MV-4-11 (cell line): Measurements from ENCODE around the gene KRTAP5-3.
A peak's percentile ranks its signal among the peaks of the same experiment; 100 is the strongest.
"Not testable (repeated sequence)": the region's sequence is repeated elsewhere in the genome, so short reads cannot be mapped to it uniquely, and the experiment has no call there.

Experiments
- DNase-seq: peaks from one replicate; lab custom pipeline; 2025; lab: John Stamatoyannopoulos, UW

Gene KRTAP5-3

DNA sequence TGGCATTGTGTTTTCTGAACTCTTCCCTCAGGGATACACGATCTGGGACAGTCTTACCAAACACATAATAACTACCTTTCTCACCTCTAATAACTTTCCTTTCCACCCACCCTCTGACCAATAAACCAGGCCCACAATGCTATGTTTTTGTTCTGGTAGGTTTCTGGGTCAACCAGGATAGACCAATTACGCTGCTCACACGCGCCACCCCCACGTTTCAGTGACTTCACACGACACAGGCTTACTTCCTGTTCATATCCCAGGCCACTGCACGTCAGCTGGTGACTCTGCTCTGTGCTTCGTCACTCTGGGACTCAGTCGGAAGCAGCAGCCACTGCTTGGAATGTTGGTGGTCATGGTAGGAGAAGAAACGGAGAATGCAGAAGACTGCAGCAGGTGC, 11.2 kb upstream of the KRTAP5-3 start:
- no peak for DNase-seq

GRCh38 chr11:1618231-1618630, 10.0 kb upstream of the KRTAP5-3 start:
- no peak for DNase-seq

GRCh38 chr11:1607901-1608300, 362 bp downstream of the KRTAP5-3 start:
- not testable (repeated sequence) for DNase-seq

- DNase-seq: not testable (repeated sequence)
Observed at GRCh38 chr11:1607156-1607845, 962 bp downstream of the KRTAP5-3 start.

GRCh38 chr11:1605923-1606322, 2.3 kb downstream of the KRTAP5-3 start:
- DNase-seq: peak; percentile 69

GRCh38 chr11:1604711-1605110, 3.6 kb downstream of the KRTAP5-3 start:
- no peak for DNase-seq

- no peak for DNase-seq
Observed at GRCh38 chr11:1604181-1604580, 4.1 kb downstream of the KRTAP5-3 start.

- DNase-seq: no peak
Observed at GRCh38 chr11:1603629-1604028, 4.6 kb downstream of the KRTAP5-3 start.

DNA sequence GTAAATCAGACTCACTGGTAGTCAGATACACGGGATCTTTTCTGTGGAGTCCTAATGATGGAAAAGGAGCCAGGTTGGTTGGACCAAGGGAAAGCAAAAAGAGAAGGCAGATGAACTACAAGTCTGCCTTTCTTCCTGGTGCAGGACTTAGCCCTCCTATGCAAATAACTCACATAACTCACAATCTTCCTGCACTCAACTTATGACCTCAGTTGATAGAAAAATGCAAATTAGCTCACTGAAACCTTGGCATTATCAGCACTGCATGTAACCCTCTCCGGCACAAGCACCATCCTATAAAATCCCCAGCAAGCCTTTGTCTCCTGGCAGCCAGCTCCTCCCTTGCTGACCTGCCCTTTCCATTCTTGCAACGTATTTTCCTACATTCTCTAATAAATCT, 6.6 kb downstream of the KRTAP5-3 start:
- not testable (repeated sequence) for DNase-seq

GRCh38 chr11:1600626-1601025, 7.6 kb downstream of the KRTAP5-3 start:
- DNase-seq: no peak

GRCh38 chr11:1598816-1599215, 9.4 kb downstream of the KRTAP5-3 start:
- no peak for DNase-seq

DNA sequence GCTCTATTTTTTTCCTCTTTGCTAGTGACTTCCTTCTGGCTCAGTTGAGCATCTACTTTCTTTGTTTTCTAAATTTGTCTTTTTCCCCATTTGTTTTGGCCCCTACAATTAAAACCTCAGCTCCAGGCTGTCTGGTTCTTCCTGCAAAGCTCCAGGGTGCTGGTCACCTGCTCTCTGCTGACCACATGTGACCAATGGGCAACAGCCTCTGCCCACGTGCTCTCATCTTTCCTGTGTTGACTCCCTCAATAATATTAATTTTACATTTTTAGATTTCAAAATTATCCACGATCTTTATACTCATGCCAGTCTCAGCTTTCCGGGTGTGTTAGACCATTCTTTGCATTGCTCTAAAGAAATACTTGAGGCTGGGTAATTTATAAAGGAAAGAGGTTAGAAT, 9.9 kb downstream of the KRTAP5-3 start:
- DNase-seq: not testable (repeated sequence)

DNA sequence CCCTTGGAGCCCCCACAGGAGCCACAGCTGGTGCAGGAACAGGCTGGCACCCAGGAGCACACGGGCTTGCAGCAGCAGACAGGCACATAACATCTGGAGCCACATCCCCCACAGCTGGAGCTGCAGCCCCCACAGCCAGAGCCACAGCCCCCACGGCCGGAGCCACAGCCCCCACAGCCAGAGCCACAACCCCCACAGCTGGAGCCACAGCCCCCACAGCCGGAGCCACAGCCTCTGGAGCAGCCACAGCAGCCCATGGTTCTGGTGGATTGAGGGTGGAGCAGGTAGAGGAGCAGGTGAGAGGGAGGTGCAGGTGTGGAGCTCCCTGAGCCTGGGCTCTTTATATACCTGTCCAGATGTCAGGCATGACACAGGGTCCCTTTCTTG, 10.3 kb downstream of the KRTAP5-3 start, which contains the start of gene KRTAP5-2:
KRTAP5-2 (minus strand) TSS at position 301 of the 387 bp plus-strand sequence; CDS start at position 257, 44 bp downstream.
- no peak for DNase-seq

- DNase-seq: no peak
Observed at GRCh38 chr11:1597331-1597993, 10.8 kb downstream of the KRTAP5-3 start.

DNA sequence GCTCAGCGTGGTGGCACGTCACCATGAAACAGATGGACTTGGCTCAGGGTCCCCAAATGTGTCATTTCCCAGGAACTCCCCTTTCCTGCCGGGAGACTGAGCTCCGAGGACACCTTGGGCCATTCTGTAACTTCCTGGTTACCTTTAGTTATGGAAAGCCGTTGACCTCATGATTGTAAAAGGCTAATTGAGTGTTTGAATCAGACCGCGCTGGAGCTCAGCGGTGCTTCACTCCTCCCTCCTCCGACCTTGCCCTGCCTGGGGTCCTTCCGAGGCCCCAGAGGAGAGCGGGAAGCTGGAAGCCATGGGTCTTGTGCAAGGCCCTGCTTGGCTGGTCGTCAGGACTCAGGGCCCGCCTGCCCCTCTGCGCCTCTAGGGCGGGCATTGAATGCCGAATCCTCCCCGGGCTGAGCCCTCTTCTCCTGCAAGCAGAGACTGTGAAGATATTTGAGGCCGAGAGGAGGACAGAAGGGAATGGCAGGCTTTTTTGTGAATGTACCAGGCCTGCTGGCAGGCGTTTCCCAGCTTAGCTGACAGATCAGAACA, 11.6 kb downstream of the KRTAP5-3 start:
- DNase-seq: not testable (repeated sequence)

GRCh38 chr11:1595994-1596575, 12.2 kb downstream of the KRTAP5-3 start:
- DNase-seq: not testable (repeated sequence)

DNA sequence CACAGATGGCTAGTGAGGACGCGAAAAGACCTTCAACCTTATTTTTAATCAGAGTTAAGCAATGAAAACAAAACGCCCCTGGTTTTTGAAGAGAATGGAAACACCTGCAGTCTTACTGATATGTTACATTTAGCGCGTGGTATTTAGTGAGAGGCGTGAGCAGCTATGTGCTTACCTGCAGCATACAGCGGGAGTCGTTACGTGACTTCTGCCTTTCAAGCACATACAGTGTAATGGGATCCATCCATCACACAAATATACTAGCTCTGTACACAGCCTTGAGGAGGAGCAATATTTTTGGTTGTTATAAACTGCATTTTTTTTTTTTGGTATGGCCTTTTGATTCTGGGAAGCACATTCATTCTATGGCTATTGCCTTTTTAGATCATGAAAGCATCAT, 15.6 kb downstream of the KRTAP5-3 start:
- DNase-seq: no peak

- no peak for DNase-seq
Observed at GRCh38 chr11:1589996-1590395, 18.3 kb downstream of the KRTAP5-3 start.

GRCh38 chr11:1589191-1589963, 18.9 kb downstream of the KRTAP5-3 start:
- peak; percentile 82 for DNase-seq

GRCh38 chr11:1586699-1587098, 21.6 kb downstream of the KRTAP5-3 start:
- DNase-seq: no peak

DNA sequence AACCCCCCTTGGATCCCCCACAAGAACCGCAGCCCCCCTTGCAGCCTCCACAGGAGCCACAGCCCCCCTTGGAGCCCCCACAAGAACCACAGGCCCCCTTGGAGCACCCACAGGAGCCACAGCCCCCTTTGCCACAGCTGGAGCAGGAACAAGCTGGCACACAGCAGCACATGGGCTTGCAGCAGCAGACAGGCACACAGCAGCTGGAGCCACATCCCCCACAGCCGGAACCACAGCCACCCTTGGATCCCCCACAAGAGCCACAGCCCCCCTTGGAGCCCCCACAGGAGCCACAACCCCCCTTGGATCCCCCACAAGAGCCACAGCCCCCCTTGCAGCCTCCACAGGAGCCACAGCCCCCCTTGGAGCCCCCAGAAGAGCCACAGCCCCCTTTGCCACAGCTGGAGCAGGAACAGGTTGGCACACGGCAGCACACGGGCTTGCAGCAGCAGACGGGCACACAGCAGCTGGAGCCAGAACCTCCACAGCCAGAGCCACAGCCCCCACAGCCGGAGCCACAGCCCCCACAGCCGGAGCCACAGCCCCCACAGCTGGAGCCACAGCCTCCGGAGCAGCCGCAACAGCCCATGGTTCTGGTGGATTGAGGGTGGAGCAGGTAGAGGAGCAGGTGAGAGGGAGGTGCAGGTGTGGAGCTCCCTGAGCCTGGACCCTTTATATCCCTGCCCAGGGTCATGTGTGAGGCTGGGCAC, 23.4 kb downstream of the KRTAP5-3 start, which contains the start of gene KRTAP5-1:
KRTAP5-1 (minus strand) TSS at position 623 of the 710 bp plus-strand sequence; CDS start at position 589, 34 bp downstream.
- not testable (repeated sequence) for DNase-seq
